Caco-2 (cell line): ENCODE results near the gene TENM4. TPM values are rescaled to one million over a fixed set of nuclear protein-coding genes. Genes with fewer than 3 reads are reported as not detected.

ENCODE experiments used
- BruUV-seq: library from RNA; stranded (reverse); fragments of 400-500 nt; replicated peaks from 2 replicates; lab custom pipeline; 2021; lab: Mats Ljungman, UMichigan
- CTCF ChIA-PET: fragments of 300-600 bp; sonication (Branson Sonifier 250); formaldehyde crosslinking; loops from one replicate; lab custom pipeline; 2022; ENCODE audit warnings: antibody characterized with exemption; lab: Charles Lee
- POLR2A ChIA-PET: fragments of 300-600 bp; sonication (Branson Sonifier 250); formaldehyde crosslinking; loops from one replicate; lab custom pipeline; 2022; ENCODE audit warnings: antibody characterized with exemption; lab: Charles Lee
- DNase-seq, 2 experiments: peaks; one replicate each; pipeline versions ENCODE4 v3.0.0 to v3.0.0-alpha.2; 2020 to 2022
- H3K27me3 ChIP-seq: replicated peaks from 2 replicates; pipeline ENCODE4 v1.6.0; 2011; ENCODE audit warnings: low read length; ENCODE audit not compliant: control insufficient read depth, insufficient read depth
- H3K36me3 ChIP-seq: 2 replicates; pipeline ENCODE4 v1.5.1; 2011; ENCODE audit warnings: low read length; ENCODE audit not compliant: control insufficient read depth, insufficient read depth
- H3K4me1 ChIP-seq: fragments of 250-450 bp; sonication (Bioruptor Pico); 2 replicates; pipeline ENCODE4 v1.5.1; 2020; ENCODE audit warnings: mild to moderate bottlenecking
- H3K4me3 ChIP-seq: 2 replicates; pipeline ENCODE4 v1.5.1; 2011; ENCODE audit warnings: low read depth, mild to moderate bottlenecking, control low read depth, low read length
- H3K9me3 ChIP-seq: fragments of 250-450 bp; sonication (Bioruptor Pico); 2 replicates; pipeline ENCODE4 v1.5.1; 2020; ENCODE audit warnings: mild to moderate bottlenecking, moderate library complexity
- H3K27ac Mint-ChIP-seq: one replicate; pipeline ENCODE4 v1.8.0; 2022; ENCODE audit warnings: mixed read lengths; ENCODE audit not compliant: unreplicated experiment
- H3K27me3 Mint-ChIP-seq: one replicate; pipeline ENCODE4 v1.8.0; 2022; ENCODE audit warnings: mixed read lengths; ENCODE audit not compliant: insufficient read depth, unreplicated experiment
- H3K36me3 Mint-ChIP-seq: one replicate; pipeline ENCODE4 v1.8.0; 2022; ENCODE audit warnings: mild to moderate bottlenecking, mixed read lengths; ENCODE audit not compliant: insufficient read depth, unreplicated experiment
- H3K4me1 Mint-ChIP-seq: one replicate; pipeline ENCODE4 v1.8.0; 2022; ENCODE audit warnings: low read depth, mixed read lengths; ENCODE audit not compliant: unreplicated experiment
- H3K4me3 Mint-ChIP-seq: one replicate; pipeline ENCODE4 v1.8.0; 2022; ENCODE audit warnings: mild to moderate bottlenecking, moderate library complexity, mixed read lengths; ENCODE audit not compliant: unreplicated experiment
- H3K9me3 Mint-ChIP-seq: one replicate; pipeline ENCODE4 v1.8.0; 2022; ENCODE audit warnings: mixed read lengths; ENCODE audit not compliant: unreplicated experiment
- intact Hi-C: fragments of 100-400 bp; cut with micrococcal nuclease; formaldehyde crosslinking; loops from one replicate; pipeline ENCODE4 v1.10.0; 2022; ENCODE audit not compliant: unreplicated experiment
- total RNA-seq: library from RNA; stranded (reverse); gene quantifications from 2 replicates; pipeline ENCODE4 v1.2.3, GENCODE V29; 2022
- TF ChIP-seq, protein P1 (sequence below), 2 experiments: fragments of 200-600 bp in 1 of 2; IDR thresholded peaks; 1 replicate in 1 of 2; 2 replicates in 1 of 2; pipeline versions ENCODE4 v1.5.1 to v1.8.0; 2011 to 2022; ENCODE audit warnings: antibody characterized with exemption in 1 of 2, control low read depth in 1 of 2, inconsistent platforms in 1 of 2, low read depth in 1 of 2, low read length in 1 of 2, mild to moderate bottlenecking in 1 of 2, moderate library complexity in 1 of 2; ENCODE audit not compliant: insufficient read depth in 1 of 2, severe bottlenecking in 1 of 2, unreplicated experiment in 1 of 2

The TENM4 gene
- total RNA-seq, 1 experiment from 2014 or later, result 1.1 TPM

DNA sequence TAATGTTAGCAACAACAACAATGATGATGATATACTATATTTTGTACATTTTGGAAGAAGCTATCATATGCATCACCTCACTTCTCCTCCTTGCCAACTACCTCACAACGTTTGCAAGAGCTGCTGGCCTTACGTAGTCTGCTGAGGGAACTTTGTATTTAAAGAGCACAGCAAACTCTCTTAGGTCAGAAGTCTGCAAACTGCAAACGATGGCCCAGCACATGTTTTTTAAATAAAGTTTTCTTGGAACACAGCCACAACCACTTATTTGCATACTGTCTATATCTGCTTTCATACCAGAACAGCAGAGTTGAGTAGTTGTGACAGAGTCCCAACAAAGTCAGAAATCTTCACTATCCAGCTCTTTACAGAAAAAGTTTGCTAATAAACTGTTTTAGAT, 261.7 kb downstream of the TENM4 start:
- Mint-ChIP-seq H3K36me3 (no peaks in the 10 kb centered on the region), H3K4me3 (no peak overlapping the region), H3K27me3 (peaks cover 26% of the 10 kb centered on the region), H3K27ac (no peak overlapping the region), H3K4me1 (peaks cover 5% of the 10 kb centered on the region), H3K9me3 (no peaks in the 10 kb centered on the region)
- DNase-seq, result no peak
- no peaks in the 10 kb centered on the region for H3K4me1 ChIP-seq
- intact Hi-C loops, result no loop called here
- TF ChIP-seq, protein P1, sequence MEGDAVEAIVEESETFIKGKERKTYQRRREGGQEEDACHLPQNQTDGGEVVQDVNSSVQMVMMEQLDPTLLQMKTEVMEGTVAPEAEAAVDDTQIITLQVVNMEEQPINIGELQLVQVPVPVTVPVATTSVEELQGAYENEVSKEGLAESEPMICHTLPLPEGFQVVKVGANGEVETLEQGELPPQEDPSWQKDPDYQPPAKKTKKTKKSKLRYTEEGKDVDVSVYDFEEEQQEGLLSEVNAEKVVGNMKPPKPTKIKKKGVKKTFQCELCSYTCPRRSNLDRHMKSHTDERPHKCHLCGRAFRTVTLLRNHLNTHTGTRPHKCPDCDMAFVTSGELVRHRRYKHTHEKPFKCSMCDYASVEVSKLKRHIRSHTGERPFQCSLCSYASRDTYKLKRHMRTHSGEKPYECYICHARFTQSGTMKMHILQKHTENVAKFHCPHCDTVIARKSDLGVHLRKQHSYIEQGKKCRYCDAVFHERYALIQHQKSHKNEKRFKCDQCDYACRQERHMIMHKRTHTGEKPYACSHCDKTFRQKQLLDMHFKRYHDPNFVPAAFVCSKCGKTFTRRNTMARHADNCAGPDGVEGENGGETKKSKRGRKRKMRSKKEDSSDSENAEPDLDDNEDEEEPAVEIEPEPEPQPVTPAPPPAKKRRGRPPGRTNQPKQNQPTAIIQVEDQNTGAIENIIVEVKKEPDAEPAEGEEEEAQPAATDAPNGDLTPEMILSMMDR (IDR thresholded peaks at IDR 0.05; ENCODE audit: insufficient read depth in 1 of 2, low read depth in 1 of 2, low read length in 1 of 2, severe bottlenecking in 1 of 2, unreplicated experiment in 1 of 2), result no peak
- no TSS peak for BruUV-seq
- POLR2A ChIA-PET, result no interaction called here
- H3K9me3 ChIP-seq, result peaks cover 2% of the 10 kb centered on the region; the same call in 1 of the 2 replicates
- no peak overlapping the region for H3K4me3 ChIP-seq
- H3K36me3 ChIP-seq, result no peaks in the 10 kb centered on the region
- H3K27me3 ChIP-seq, result peaks cover 3% of the 10 kb centered on the region; the same call in 1 of the 2 replicates
- CTCF ChIA-PET, result no interaction called here

DNA sequence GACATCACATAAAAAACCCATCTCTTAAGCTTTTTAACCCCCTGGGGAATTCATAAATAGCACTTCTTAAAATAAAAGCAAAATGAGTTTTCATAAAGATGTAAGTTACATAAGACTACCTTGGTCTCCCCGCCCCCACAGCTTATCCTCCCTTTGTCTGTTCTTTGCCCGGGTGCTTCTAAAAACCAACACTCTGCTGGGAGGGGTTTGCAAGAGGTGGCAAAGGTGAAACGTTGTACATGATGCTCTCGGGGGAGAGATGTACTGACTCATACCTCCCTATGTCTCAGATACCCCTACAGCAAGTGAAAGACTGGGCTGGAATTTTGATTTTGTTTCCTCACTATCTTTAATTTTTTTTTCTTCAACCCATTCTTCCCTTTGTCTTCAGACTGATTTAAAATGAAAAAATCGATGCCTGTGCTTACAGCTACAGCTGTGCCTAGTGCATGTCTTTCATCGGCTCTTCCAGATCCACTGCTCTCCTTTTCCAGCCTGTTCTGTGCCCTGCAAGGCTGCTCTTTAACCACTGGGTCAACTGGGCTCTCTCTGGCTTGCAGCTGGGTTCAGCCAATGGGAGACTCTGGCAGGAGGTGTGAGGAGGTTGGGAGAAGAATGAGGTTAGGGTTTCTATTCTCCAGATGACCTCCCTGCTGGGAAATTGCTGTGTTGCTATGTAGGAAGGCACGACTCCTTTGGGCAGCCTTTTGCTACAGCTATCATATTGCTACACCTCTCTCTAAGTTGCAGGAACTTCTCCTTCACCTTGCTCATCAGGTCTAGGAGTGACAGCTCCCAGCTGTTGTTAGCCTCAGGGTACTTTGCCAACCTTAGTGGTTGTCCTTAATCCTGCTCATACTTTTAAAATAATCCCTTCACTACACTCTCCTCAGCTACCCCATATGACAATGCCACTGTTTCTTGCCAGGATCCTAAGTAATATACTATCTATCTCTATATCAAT, 266.5 kb downstream of the TENM4 start:
- H3K4me3 ChIP-seq, result no peak overlapping the region
- POLR2A ChIA-PET, result no interaction called here
- Mint-ChIP-seq H3K9me3 (no peaks in the 10 kb centered on the region), H3K4me1 (peaks cover 5% of the 10 kb centered on the region), H3K27ac (no peak overlapping the region), H3K36me3 (no peaks in the 10 kb centered on the region), H3K4me3 (no peak overlapping the region), H3K27me3 (peaks cover 21% of the 10 kb centered on the region)
- no peaks in the 10 kb centered on the region for H3K9me3 ChIP-seq
- DNase-seq, result no peak
- BruUV-seq, result no TSS peak
- H3K36me3 ChIP-seq, result no peaks in the 10 kb centered on the region
- CTCF ChIA-PET, result no interaction called here
- H3K4me1 ChIP-seq, result no peaks in the 10 kb centered on the region
- H3K27me3 ChIP-seq, result peaks cover 3% of the 10 kb centered on the region; the same call in 1 of the 2 replicates
- intact Hi-C loops, result no loop called here
- TF ChIP-seq, protein P1 (IDR thresholded peaks at IDR 0.05; ENCODE audit: insufficient read depth in 1 of 2, low read depth in 1 of 2, low read length in 1 of 2, severe bottlenecking in 1 of 2, unreplicated experiment in 1 of 2), result no peak

GRCh38 chr11:79173615-79174014, 267.2 kb downstream of the TENM4 start:
- H3K27me3 ChIP-seq, result peaks cover 3% of the 10 kb centered on the region; the same call in 1 of the 2 replicates
- no peak for DNase-seq
- no peaks in the 10 kb centered on the region for H3K9me3 Mint-ChIP-seq
- TF ChIP-seq, protein P1 (IDR thresholded peaks at IDR 0.05; ENCODE audit: insufficient read depth in 1 of 2, low read depth in 1 of 2, low read length in 1 of 2, severe bottlenecking in 1 of 2, unreplicated experiment in 1 of 2), result no peak
- H3K4me3 ChIP-seq, result no peak overlapping the region
- ChIA-PET POLR2A (no interaction called here), CTCF (no interaction called here)
- no peaks in the 10 kb centered on the region for H3K9me3 ChIP-seq
- H3K36me3 Mint-ChIP-seq, result no peaks in the 10 kb centered on the region
- H3K4me1 Mint-ChIP-seq, result peaks cover 5% of the 10 kb centered on the region
- H3K4me3 Mint-ChIP-seq, result no peak overlapping the region
- no peaks in the 10 kb centered on the region for H3K36me3 ChIP-seq
- peaks cover 21% of the 10 kb centered on the region for H3K27me3 Mint-ChIP-seq
- H3K27ac Mint-ChIP-seq, result no peak overlapping the region
- no peaks in the 10 kb centered on the region for H3K4me1 ChIP-seq
- intact Hi-C loops, result no loop called here
- no TSS peak for BruUV-seq
